HepG2 (cell line): Measurements from ENCODE around the gene RELB. TPM values are rescaled to one million over a fixed set of nuclear protein-coding genes. Genes with fewer than 3 reads are reported as not detected.

Experiments used
- ATAC-seq: fragments of 200-7000 bp; cut with Tn5 transposase; 3 replicates; pipeline ENCODE4 v1.9.1; 2020; ENCODE audit warnings: mild to moderate bottlenecking, moderate library complexity
- BruUV-seq: library from RNA; stranded (reverse); fragments of 400-500 nt; replicated peaks from 2 replicates; lab custom pipeline; 2021; lab: Mats Ljungman, UMichigan
- CTCF ChIA-PET: fragments of 300-600 bp; formaldehyde crosslinking; extraction: SDS; loops from one replicate; lab custom pipeline; 2021; ENCODE audit warnings: low total read pairs, inconsistent platforms, low intra/inter-chr PET ratio; lab: Yijun Ruan, JAX
- POLR2A ChIA-PET: fragments of 350-600 bp; sonication (Branson Sonifier 250); formaldehyde crosslinking; loops from one replicate; lab custom pipeline; 2020; ENCODE audit warnings: antibody characterized with exemption, inconsistent platforms; lab: Yijun Ruan, JAX
- DNase-seq: peaks from one replicate; pipeline ENCODE4 v3.0.0-alpha.2; 2015; ENCODE audit warnings: low spot score
- FAIRE-seq: peaks from 3 replicates; lab custom pipeline; 2011; peaks lifted over from hg19 to GRCh38; lab: Jason Lieb, UNC
- H2AFZ ChIP-seq: one replicate; pipeline ENCODE4 v1.6.1; 2011; ENCODE audit warnings: low read length, inconsistent platforms
- H3K27ac ChIP-seq: fragments of 300-600 bp; 3 replicates; pipeline ENCODE4 v1.8.0; 2011; ENCODE audit warnings: mixed run types, mild to moderate bottlenecking, mixed read lengths, low read length, inconsistent platforms; ENCODE audit not compliant: insufficient read depth; ENCODE audit errors: extremely low read length
- H3K27me3 ChIP-seq, 2 experiments: fragments of 200-600 bp in 1 of 2; 2 replicates in 1 of 2; 3 replicates in 1 of 2; pipeline versions ENCODE4 v1.6.0 to v1.8.0; 2011; ENCODE audit warnings: low read length in 2 of 2, mild to moderate bottlenecking in 2 of 2, moderate library complexity in 2 of 2, inconsistent platforms in 1 of 2; ENCODE audit not compliant: insufficient read depth in 2 of 2, control insufficient read depth in 1 of 2
- H3K36me3 ChIP-seq, 2 experiments: fragments of 200-600 bp in 1 of 2; replicated peaks in 1 of 2; 2 replicates in 1 of 2; 3 replicates in 1 of 2; pipeline versions ENCODE4 v1.5.1 to v1.8.0; 2011; ENCODE audit warnings: low read length in 2 of 2, inconsistent platforms in 1 of 2; ENCODE audit not compliant: insufficient read depth in 2 of 2, control insufficient read depth in 1 of 2
- H3K4me1 ChIP-seq: 2 replicates; pipeline ENCODE4 v1.5.1; 2012; ENCODE audit warnings: low read length, inconsistent platforms; ENCODE audit not compliant: insufficient read depth
- H3K4me2 ChIP-seq: 2 replicates; pipeline ENCODE4 v1.6.0; 2011; ENCODE audit warnings: low read depth, low read length, inconsistent platforms
- H3K4me3 ChIP-seq, 3 experiments: fragments of 200-600 bp in 1 of 3; sonication (generic), shearing (Covaris generic) in 1 of 3; replicated peaks in 1 of 3; 2 replicates each; pipeline ENCODE4 v1.5.1; 2011 to 2016; ENCODE audit warnings: low read length in 3 of 3, inconsistent platforms in 2 of 3, low read depth in 2 of 3, mild to moderate bottlenecking in 2 of 3, control low read depth in 1 of 3, mixed read lengths in 1 of 3; ENCODE audit not compliant: insufficient read depth in 1 of 3
- H3K79me2 ChIP-seq: one replicate; pipeline ENCODE4 v1.6.1; 2011; ENCODE audit warnings: low read length, inconsistent platforms; ENCODE audit not compliant: insufficient read depth
- H3K9ac ChIP-seq: 2 replicates; pipeline ENCODE4 v1.6.0; 2011; ENCODE audit warnings: mild to moderate bottlenecking, low read depth, low read length, inconsistent platforms; ENCODE audit not compliant: insufficient read depth
- H3K9me3 ChIP-seq: 2 replicates; pipeline ENCODE4 v1.5.1; 2012; ENCODE audit warnings: mild to moderate bottlenecking, low read length
- H4K20me1 ChIP-seq: 2 replicates; pipeline ENCODE4 v1.6.0; 2011; ENCODE audit warnings: inconsistent platforms, mild to moderate bottlenecking, low read length, moderate library complexity; ENCODE audit not compliant: insufficient read depth
- CEBPB ChIP-seq: IDR thresholded peaks from 2 replicates; pipeline ENCODE4 v1.6.1; 2011; ENCODE audit warnings: low read depth, low read length, improper control_type of control experiment, borderline replicate concordance
- NR0B2 ChIP-seq: sonication (generic); formaldehyde crosslinking; IDR thresholded peaks from 2 replicates; pipeline ENCODE4 v1.4.0; 2020; ENCODE audit warnings: mild to moderate bottlenecking, missing genetic modification reagents
- RBAK ChIP-seq: sonication (generic); formaldehyde crosslinking; IDR thresholded peaks from 2 replicates; pipeline ENCODE4 v1.5.1; 2020; ENCODE audit warnings: mild to moderate bottlenecking, missing genetic modification reagents
- ZFP82 ChIP-seq: sonication (generic); formaldehyde crosslinking; IDR thresholded peaks from 2 replicates; pipeline ENCODE4 v1.5.1; 2020; ENCODE audit warnings: mild to moderate bottlenecking, missing genetic modification reagents, borderline replicate concordance
- ZNF329 ChIP-seq: sonication (generic); formaldehyde crosslinking; IDR thresholded peaks from 2 replicates; pipeline ENCODE4 v1.9.0; 2021; ENCODE audit warnings: low read depth, mild to moderate bottlenecking, missing genetic modification reagents
- ZNF337 ChIP-seq: sonication (generic); formaldehyde crosslinking; IDR thresholded peaks from 2 replicates; pipeline ENCODE4 v1.5.1; 2020; ENCODE audit warnings: missing genetic modification reagents, low read depth, mild to moderate bottlenecking, borderline replicate concordance
- ZNF451 ChIP-seq: sonication (generic); formaldehyde crosslinking; IDR thresholded peaks from 2 replicates; pipeline ENCODE4 v1.5.0; 2020; ENCODE audit warnings: mild to moderate bottlenecking, missing genetic modification reagents
- ZNF556 ChIP-seq: sonication (generic); formaldehyde crosslinking; IDR thresholded peaks from 2 replicates; pipeline ENCODE4 v1.4.0; 2020; ENCODE audit warnings: mild to moderate bottlenecking, missing genetic modification reagents, borderline replicate concordance
- ZNF704 ChIP-seq: sonication (generic); formaldehyde crosslinking; IDR thresholded peaks from 2 replicates; pipeline ENCODE4 v1.8.1; 2023; ENCODE audit warnings: mild to moderate bottlenecking, inconsistent platforms, moderate library complexity, missing genetic modification reagents, borderline replicate concordance
- ZNF710 ChIP-seq: sonication (generic); formaldehyde crosslinking; IDR thresholded peaks from 2 replicates; pipeline ENCODE4 v1.5.0; 2020; ENCODE audit warnings: mild to moderate bottlenecking, missing genetic modification reagents, borderline replicate concordance
- ZNF83 ChIP-seq: sonication (generic); formaldehyde crosslinking; IDR thresholded peaks from 2 replicates; pipeline ENCODE4 v1.4.0; 2020; ENCODE audit warnings: missing genetic modification reagents, mild to moderate bottlenecking, borderline replicate concordance
- WGBS: methylation state at CpG from one replicate; pipeline ENCODE4 v1.1.6; 2017; ENCODE audit warnings: low lambda C conversion rate; 5-methylcytosine and 5-hydroxymethylcytosine counted together
- in situ Hi-C: cut with HindIII; loops from 2 replicates; pipeline ENCODE4 v1.10.0; 2017; ENCODE audit warnings: low pct_unique_long_range_greater_than_20kb; ENCODE audit not compliant: extremely low pct_ligation_motif_present
- intact Hi-C: fragments of 100-400 bp; cut with micrococcal nuclease; formaldehyde crosslinking; loops from one replicate; pipeline ENCODE4 v1.10.0; 2022; ENCODE audit not compliant: unreplicated experiment
- polyA plus RNA-seq, 8 experiments: library from polyadenylated mRNA; depleted of rRNA in 3 of 8; stranded (reverse) in 7 of 8; unstranded in 1 of 8; fragments of >200 nt; fragmentation: Illumina TruSeq in 4 of 8; extraction: Trizol in 4 of 8; gene quantifications; 2 replicates each; pipeline versions ENCODE4 v1.2.1 to v1.2.3, GENCODE V29; 2011 to 2016; ENCODE audit warnings: low read depth in 4 of 8, missing spikeins in 1 of 8, mixed read lengths in 1 of 8; ENCODE audit not compliant: insufficient read depth in 1 of 8
- total RNA-seq, 5 experiments: library from RNA; depleted of rRNA; stranded (reverse); fragments of >200 nt; fragmentation: Illumina TruSeq; extraction: Trizol; gene quantifications; 2 replicates each; pipeline ENCODE4 v1.2.3, GENCODE V29; 2016; ENCODE audit warnings: low read depth in 1 of 5

The RELB gene
- total and polyA plus RNA-seq, 2 of the 13 experiments (the other 11 are each of a cell fraction or from before 2014, with no cell fraction given), result 1.9 to 3.5 TPM

- in situ Hi-C loops (no loop called here), intact Hi-C loops (no loop called here)
- Histone ChIP-seq H3K27me3 (no peaks in the 10 kb centered on the region; a peak in 1 of 5 replicates), H3K4me1 (peaks cover 58% of the 10 kb centered on the region), H3K4me3 (peak overlapping the region; percentile 94 to 100 (median 95)), H3K9ac (peak overlapping the region; percentile 95), H3K4me2 (peak overlapping the region; percentile 91), H3K79me2 (peaks cover 32% of the 10 kb centered on the region), H2AFZ (no peak overlapping the region), H3K27ac (no peak overlapping the region), H4K20me1 (peaks cover 16% of the 10 kb centered on the region; the same call in 1 of the 2 replicates), H3K36me3 (peaks cover 8 to 39% of the 10 kb centered on the region in 2 experiments), H3K9me3 (no peaks in the 10 kb centered on the region)
- FAIRE-seq, result no peak
- WGBS, result 82% methylated on average over 19 of the region's 19 CpGs
- ChIA-PET CTCF (no interaction called here), POLR2A (interaction anchor here (0.9 to 2.2 kb wide), 6 partner anchors 9 to 135 kb away, joined by 4 to 14 read pairs (median 9); partner anchors contain the start of genes APOE and GEMIN7)
- TSS peak; percentile 57 for BruUV-seq
- TF ChIP-seq ZNF451 (no peak), ZNF704 (CRISPR knock-in tag) (no peak), ZFP82 (no peak), ZNF83 (CRISPR knock-in tag) (no peak), CEBPB (no peak), ZNF556 (CRISPR knock-in tag) (no peak), NR0B2 (CRISPR knock-in tag) (no peak), ZNF710 (CRISPR knock-in tag) (no peak), ZNF337 (no peak), ZNF329 (CRISPR knock-in tag) (no peak), RBAK (CRISPR knock-in tag) (no peak)
- DNase-seq, result no peak
- ATAC-seq, result no peak
Observed at GRCh38 chr19:45040059-45040771, 39.0 kb downstream of the RELB start.
